HCT116 (cell line): Measurements from ENCODE around the gene OR2T34.

Experiments used
- EZH2phosphoT487 ChIP-seq: fragments of 200-600 bp; IDR thresholded peaks from 2 replicates; pipeline ENCODE4 v1.6.1; 2018; ENCODE audit warnings: antibody characterized with exemption, borderline replicate concordance
- POLR2AphosphoS5 ChIP-seq: IDR thresholded peaks from 2 replicates; pipeline ENCODE4 v1.6.1; 2011; ENCODE audit warnings: mild to moderate bottlenecking, low read depth, low read length, moderate library complexity
- SIN3A ChIP-seq: IDR thresholded peaks from 2 replicates; pipeline ENCODE4 v1.6.1; 2012; ENCODE audit warnings: low read depth
- SP1 ChIP-seq: IDR thresholded peaks from 2 replicates; pipeline ENCODE4 v1.6.1; 2012; ENCODE audit warnings: low read depth
- TCF7L2 ChIP-seq: IDR thresholded peaks from 2 replicates; pipeline ENCODE4 v1.7.0; 2011; ENCODE audit warnings: borderline replicate concordance, inconsistent platforms; ENCODE audit not compliant: insufficient read depth, insufficient read length; ENCODE audit errors: extremely low read depth

DNA sequence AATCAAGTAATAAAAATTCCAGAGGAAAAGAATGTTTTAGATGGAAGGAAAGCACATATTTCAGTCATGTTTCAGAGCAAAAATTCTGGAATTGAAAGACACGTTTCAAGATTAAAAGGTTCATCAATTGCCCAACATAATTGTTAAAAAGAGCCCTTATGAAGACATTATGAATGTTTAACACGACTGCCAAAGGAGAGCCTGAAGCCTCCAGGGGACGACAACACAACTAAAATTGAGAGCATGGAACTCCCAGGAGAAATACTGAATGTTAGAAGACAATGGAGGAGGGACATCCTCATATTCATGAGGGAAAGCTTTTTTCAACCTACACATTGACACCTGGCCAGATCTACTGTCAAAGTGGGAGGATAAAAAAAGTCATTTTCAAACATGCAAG lies 44.3 kb upstream of the OR2T34 start:
- TF ChIP-seq SIN3A (no peak), SP1 (no peak), POLR2AphosphoS5 (no peak), TCF7L2 (no peak), EZH2phosphoT487 (no peak)
